HFF-Myc (cell line): ENCODE measurements around the gene IFITM10.
"Not testable (repeated sequence)": the region's sequence is repeated elsewhere in the genome, so short reads cannot be mapped to it uniquely, and the experiment has no call there.

Source experiments
- DNase-seq: peaks from one replicate; pipeline ENCODE4 v3.0.0-alpha.2; 2011; ENCODE audit warnings: low read depth; ENCODE audit errors: extremely low read depth
- H3K4me3 ChIP-seq: replicated peaks from 2 replicates; pipeline ENCODE4 v1.5.1; 2011; ENCODE audit warnings: low read depth, mild to moderate bottlenecking, control low read depth, low read length
- TF ChIP-seq, protein P1 (sequence below): IDR thresholded peaks from 2 replicates; pipeline ENCODE4 v1.5.1; 2012; ENCODE audit warnings: mild to moderate bottlenecking, low read depth, low read length, control low read depth; ENCODE audit errors: missing control alignments

Gene IFITM10

DNA sequence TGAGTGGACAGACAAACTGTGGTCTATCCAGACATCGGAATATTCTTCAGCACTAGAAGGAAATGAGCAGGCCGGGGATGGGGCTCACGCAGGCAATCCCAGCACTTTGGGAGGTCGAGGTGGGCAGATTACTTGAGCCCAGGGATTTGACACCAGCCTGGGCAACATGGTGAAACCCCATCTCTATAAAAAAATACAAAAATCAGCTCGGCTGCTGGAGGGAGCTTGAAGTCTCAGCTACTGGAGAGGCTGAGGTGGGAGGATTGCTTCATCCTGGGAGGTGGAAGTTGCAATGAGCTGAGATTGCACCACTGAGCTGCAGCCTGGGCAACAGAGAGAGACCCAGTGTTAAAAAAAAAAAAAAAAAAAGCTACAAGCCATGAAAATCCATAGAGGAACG is 21.3 kb upstream of the IFITM10 start:
- no peak overlapping the region for H3K4me3 ChIP-seq
- DNase-seq = no peak
- TF ChIP-seq, protein P1, sequence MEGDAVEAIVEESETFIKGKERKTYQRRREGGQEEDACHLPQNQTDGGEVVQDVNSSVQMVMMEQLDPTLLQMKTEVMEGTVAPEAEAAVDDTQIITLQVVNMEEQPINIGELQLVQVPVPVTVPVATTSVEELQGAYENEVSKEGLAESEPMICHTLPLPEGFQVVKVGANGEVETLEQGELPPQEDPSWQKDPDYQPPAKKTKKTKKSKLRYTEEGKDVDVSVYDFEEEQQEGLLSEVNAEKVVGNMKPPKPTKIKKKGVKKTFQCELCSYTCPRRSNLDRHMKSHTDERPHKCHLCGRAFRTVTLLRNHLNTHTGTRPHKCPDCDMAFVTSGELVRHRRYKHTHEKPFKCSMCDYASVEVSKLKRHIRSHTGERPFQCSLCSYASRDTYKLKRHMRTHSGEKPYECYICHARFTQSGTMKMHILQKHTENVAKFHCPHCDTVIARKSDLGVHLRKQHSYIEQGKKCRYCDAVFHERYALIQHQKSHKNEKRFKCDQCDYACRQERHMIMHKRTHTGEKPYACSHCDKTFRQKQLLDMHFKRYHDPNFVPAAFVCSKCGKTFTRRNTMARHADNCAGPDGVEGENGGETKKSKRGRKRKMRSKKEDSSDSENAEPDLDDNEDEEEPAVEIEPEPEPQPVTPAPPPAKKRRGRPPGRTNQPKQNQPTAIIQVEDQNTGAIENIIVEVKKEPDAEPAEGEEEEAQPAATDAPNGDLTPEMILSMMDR = no peak

DNA sequence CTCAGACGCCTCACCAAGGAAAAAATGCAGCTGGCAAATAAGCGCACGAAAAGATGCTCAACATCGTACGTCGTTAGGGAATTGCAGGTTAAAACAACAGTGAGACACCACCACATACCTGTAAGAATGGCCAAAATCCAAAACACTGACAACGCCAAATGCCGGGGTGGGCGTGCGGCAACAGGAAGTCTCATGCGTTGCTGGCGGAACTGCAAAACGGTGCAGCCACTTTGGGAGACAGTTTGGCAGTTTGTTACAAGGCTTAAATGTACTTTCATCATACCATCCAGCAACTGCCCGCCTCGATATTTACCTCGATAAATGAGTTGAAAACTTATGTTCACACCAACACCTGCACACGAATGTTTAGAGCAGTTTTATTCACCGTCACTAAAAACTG is 20.9 kb upstream of the IFITM10 start:
- TF ChIP-seq, protein P1 = no peak
- no peak for DNase-seq
- no peak overlapping the region for H3K4me3 ChIP-seq

DNA sequence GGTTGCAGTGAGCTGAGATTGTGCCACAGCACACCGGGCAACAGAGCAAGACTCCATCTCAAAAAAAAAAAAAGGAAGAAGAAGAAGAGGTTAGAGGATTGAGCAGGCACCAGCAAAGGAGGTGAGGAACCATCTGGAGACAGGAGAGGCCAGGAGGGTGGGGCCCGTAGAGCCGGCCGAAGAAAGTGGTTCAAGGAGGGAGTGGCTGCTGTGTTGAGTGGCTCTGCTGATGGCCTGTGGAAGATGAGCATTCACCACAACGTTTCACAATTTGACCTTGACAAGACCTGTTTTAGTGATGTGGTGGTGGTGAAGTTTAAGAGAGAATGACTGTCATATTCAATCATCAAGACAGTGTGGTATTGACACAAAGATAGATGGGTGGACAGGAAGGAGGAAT is 20.1 kb upstream of the IFITM10 start:
- TF ChIP-seq, protein P1 = no peak
- no peak overlapping the region for H3K4me3 ChIP-seq
- DNase-seq = no peak

DNA sequence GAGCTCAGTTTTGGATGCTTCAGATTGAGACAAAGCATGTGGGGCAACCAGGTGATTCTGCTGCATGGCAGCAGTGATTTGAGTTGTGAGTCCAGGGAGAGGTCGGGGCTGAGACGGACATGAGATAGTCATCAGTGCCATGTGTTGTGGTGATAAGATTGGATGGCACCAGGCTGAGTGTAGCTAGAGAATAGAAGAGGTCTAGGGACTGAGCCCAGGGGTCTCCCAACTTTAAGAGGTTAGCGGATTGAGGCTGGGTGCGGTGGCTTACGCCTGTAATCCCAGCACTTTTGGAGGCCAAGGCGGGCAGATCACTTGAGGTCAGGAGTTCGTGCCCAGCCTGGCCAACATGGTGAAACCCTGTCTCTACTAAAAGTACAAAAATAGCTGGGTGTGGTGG is 19.7 kb upstream of the IFITM10 start:
- H3K4me3 ChIP-seq = no peak overlapping the region
- TF ChIP-seq, protein P1 = no peak
- no peak for DNase-seq

DNA sequence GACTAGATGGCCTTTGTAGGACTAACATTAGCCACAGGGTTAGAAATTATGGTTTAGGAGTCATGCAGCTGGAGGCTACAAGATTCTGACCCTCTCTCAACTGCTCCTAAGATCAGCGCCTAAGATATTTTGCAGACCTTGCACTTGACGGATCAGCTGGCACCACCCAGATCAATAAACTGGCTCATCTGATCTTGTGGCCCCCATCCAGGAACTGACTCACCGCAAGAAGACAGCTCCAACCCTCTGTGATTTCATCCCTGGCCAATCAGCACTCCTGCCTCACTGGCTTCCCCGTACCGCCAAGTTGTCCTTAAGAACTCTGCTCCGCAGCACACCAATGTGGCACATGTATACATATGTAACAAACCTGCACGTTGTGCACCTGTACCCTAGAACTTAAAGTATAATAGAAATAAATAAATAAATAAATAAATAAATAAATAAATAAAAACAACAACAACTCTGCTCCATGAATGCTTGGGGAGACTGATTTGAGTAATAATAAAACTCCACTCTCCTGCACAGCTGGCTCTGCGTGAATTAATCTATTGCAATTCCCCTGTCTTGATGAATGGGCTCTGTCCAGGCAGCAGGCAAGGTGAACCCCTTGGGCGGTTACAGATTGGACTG is 19.0 kb upstream of the IFITM10 start:
- not testable (repeated sequence) for H3K4me3 ChIP-seq, DNase-seq

DNA sequence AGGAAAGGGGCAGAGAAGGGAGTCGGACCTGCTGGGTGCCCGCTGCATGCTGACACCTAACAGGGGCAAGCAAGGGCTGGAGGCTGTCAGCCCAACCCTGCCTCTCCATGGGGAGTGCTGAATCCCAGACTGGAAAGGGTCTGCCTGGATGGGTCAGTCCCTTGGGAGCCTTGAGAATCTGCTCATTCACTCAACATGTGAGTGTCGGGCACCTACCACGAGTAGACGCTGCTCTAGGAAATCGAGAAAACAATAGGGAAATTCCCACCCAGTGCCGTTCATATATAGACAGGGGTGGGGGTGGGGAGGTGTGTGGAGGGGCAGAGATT is 17.7 kb upstream of the IFITM10 start:
- H3K4me3 ChIP-seq = no peak overlapping the region
- DNase-seq = no peak
- TF ChIP-seq, protein P1 = no peak

DNA sequence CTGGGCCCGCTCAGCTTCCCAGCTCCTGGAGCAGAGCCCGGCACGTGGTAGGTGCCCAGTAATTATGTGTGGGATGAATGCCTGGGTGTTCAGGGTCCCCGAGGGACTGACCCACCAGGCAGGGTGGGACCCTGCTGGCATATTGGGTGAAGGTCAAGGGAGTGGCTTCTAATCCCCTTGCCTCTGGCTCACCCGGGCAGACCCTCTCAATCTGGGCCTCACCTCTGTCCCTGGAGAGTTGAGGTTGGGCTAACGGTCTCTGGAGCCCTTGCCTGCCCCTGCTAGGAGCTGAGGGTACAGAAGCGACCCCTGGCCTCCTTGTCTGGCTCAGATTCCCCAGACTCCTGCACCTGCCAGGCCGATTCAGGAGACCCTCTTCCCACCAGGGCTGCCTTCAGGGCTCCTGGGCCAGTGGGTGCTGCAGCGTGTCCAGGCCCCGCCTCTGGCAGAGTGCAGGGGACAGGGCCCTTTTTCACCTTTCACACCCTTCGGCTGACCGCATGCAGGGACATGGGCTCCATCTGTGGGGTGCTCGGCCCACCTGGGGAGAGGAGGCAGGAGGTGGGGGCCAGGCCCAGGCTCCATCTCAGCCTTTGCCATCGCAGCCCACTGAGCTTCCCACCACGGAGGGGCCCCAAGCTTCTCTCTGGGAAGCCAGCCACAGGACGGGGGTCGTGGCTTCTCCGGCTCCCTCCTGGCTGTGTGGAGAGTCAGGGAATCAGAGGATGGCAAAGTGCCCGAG is 17.2 kb upstream of the IFITM10 start:
- TF ChIP-seq, protein P1 = no peak
- no peak for DNase-seq
- no peak overlapping the region for H3K4me3 ChIP-seq
